HEK293 (cell line): ENCODE measurements around the gene BLM.

Source experiments
- ZBTB20 ChIP-seq: fragments of 450-650 bp; formaldehyde crosslinking; IDR thresholded peaks from 2 replicates; pipeline ENCODE4 v1.5.1; 2016; ENCODE audit warnings: missing biosample characterization, missing genetic modification characterization
- ZSCAN30 ChIP-seq: fragments of 450-650 bp; IDR thresholded peaks from 2 replicates; pipeline ENCODE4 v1.5.1; 2018; ENCODE audit warnings: missing biosample characterization, mild to moderate bottlenecking, missing genetic modification characterization, moderate library complexity

DNA sequence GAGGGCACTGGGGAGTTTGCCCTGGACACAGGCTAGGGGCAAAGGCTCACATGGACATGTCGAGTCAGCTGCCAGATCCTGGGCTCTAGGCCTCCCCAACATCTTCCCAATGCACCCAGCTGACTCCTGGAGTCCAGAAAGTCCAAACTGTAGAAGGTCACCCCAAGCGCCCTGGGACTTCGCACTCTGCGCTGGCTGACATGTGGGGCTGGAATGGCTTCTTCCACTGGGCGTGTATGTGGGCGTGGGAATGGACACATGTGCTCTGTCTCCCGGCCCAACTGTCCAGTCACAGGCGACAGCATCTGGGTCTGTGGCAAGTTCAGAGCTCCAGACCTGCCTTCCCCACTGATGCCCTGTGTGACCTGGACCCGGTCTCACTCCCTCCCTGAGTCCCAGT lies 138.0 kb downstream of the BLM start:
- TF ChIP-seq ZBTB20 (tag by site-specific recombination) (no peak), ZSCAN30 (tag by site-specific recombination) (no peak)
